ENCODE data around the gene STARD5. TPM values are rescaled to one million over a fixed set of nuclear protein-coding genes. Genes with fewer than 3 reads are reported as not detected.

Gene STARD5
- total and polyA plus RNA-seq, 2 experiments from 2014 or later: 3.8 to 10.1 TPM

GRCh38 chr15:81356252-81356651 lies 32.3 kb upstream of the STARD5 start:
- Histone ChIP-seq H2AFZ (no peak overlapping the region; the same call in 1 of the 2 replicates), H3K36me3 (ENCODE audit: insufficient read depth) (no peaks in the 10 kb centered on the region), H3K9me2 (ENCODE audit: insufficient read depth) (no peaks in the 10 kb centered on the region), H3K27ac (ENCODE audit: low read depth) (no peak overlapping the region), H3K79me2 (replicated peaks; ENCODE audit: insufficient read depth) (no peaks in the 10 kb centered on the region), H3K4me1 (ENCODE audit: insufficient read depth) (peaks cover 9% of the 10 kb centered on the region; the same call in 1 of the 2 replicates), H3F3A (replicated peaks; ENCODE audit: low read depth) (no peaks in the 10 kb centered on the region), H3K27me3 (ENCODE audit: insufficient read depth) (no peaks in the 10 kb centered on the region), H3K4me2 (no peak overlapping the region), H4K20me1 (replicated peaks; ENCODE audit: insufficient read depth) (no peaks in the 10 kb centered on the region), H3K4me3 (no peak overlapping the region)
- DNase-seq (ENCODE audit: low spot score): no peak
- no peak overlapping the region for H3K4me3 Mint-ChIP-seq
- peak; percentile 74 for ATAC-seq
- H3K36me3 Mint-ChIP-seq (ENCODE audit: low read depth): no peaks in the 10 kb centered on the region
- TF ChIP-seq STAT1 (IDR thresholded peaks at IDR 0.05; ENCODE audit: unreplicated experiment): no peak
- TF ChIP-seq ZNF114 (CRISPR knock-in tag; IDR thresholded peaks at IDR 0.05): no peak
- TF ChIP-seq JUNB (IDR thresholded peaks at IDR 0.05; ENCODE audit: unreplicated experiment): no peak
- TF ChIP-seq NANOG (IDR thresholded peaks at IDR 0.05; ENCODE audit: borderline replicate concordance): no peak
- no peak for TF ChIP-seq EZH2phosphoT487 (IDR thresholded peaks at IDR 0.05; ENCODE audit: unreplicated experiment)
- TF ChIP-seq CTCF (conservative IDR thresholded peaks at IDR 0.05; ENCODE audit: low read depth in 2 of 2): no peak
- TF ChIP-seq ETS1 (IDR thresholded peaks at IDR 0.05): no peak
- H3K27me3 Mint-ChIP-seq (ENCODE audit: insufficient read depth, low read depth, poor library complexity): peaks cover 2% of the 10 kb centered on the region
- H3K27ac Mint-ChIP-seq: no peak overlapping the region
- peaks cover 13% of the 10 kb centered on the region for H3K4me1 Mint-ChIP-seq
- no peaks in the 10 kb centered on the region for H3K9me3 Mint-ChIP-seq

GRCh38 chr15:81351651-81352050 lies 27.7 kb upstream of the STARD5 start:
- H3K79me2 ChIP-seq (replicated peaks; ENCODE audit: insufficient read depth): no peaks in the 10 kb centered on the region
- H3K4me1 Mint-ChIP-seq: peaks cover 6% of the 10 kb centered on the region; the same call in 2 of the 3 replicates
- no peaks in the 10 kb centered on the region for H3K9me3 Mint-ChIP-seq
- DNase-seq (ENCODE audit: low spot score) (no peak), ATAC-seq (no peak)
- no peak overlapping the region for H3K27ac Mint-ChIP-seq
- no peaks in the 10 kb centered on the region for H3K36me3 Mint-ChIP-seq (ENCODE audit: low read depth)
- H3F3A ChIP-seq (replicated peaks; ENCODE audit: low read depth): no peaks in the 10 kb centered on the region
- no peaks in the 10 kb centered on the region for H3K9me2 ChIP-seq (ENCODE audit: insufficient read depth)
- no peaks in the 10 kb centered on the region for H4K20me1 ChIP-seq (replicated peaks; ENCODE audit: insufficient read depth)
- no peak overlapping the region for H3K4me2 ChIP-seq
- H2AFZ ChIP-seq: no peak overlapping the region
- no peak overlapping the region for H3K27ac ChIP-seq (ENCODE audit: low read depth)
- H3K4me3 ChIP-seq: no peak overlapping the region
- H3K27me3 ChIP-seq (ENCODE audit: insufficient read depth): no peaks in the 10 kb centered on the region
- H3K27me3 Mint-ChIP-seq (ENCODE audit: insufficient read depth, low read depth, poor library complexity): no peaks in the 10 kb centered on the region
- H3K4me3 Mint-ChIP-seq: no peak overlapping the region
- H3K4me1 ChIP-seq (ENCODE audit: insufficient read depth): peaks cover 4% of the 10 kb centered on the region; the same call in 1 of the 2 replicates
- H3K36me3 ChIP-seq (ENCODE audit: insufficient read depth): no peaks in the 10 kb centered on the region
- TF ChIP-seq CTCF (conservative IDR thresholded peaks at IDR 0.05; ENCODE audit: low read depth in 2 of 2) (no peak), ZNF331 (CRISPR knock-in tag; IDR thresholded peaks at IDR 0.05; ENCODE audit: low read depth) (no peak), EZH2phosphoT487 (IDR thresholded peaks at IDR 0.05; ENCODE audit: unreplicated experiment) (no peak), CREB1 (CRISPR knock-in tag; IDR thresholded peaks at IDR 0.05; ENCODE audit: low read depth) (no peak), STAT1 (IDR thresholded peaks at IDR 0.05; ENCODE audit: unreplicated experiment) (no peak), ZNF462 (CRISPR knock-in tag; IDR thresholded peaks at IDR 0.05) (no peak), POLR2AphosphoS5 (IDR thresholded peaks at IDR 0.05; ENCODE audit: low read depth) (no peak)

Measured in GM23338 (cell line).